GM20000 (cell line): ENCODE measurements around the gene PDZRN4.

Experiments used
- DNase-seq: peaks from one replicate; pipeline ENCODE4 v3.0.0; 2012; ENCODE audit warnings: low spot score
- TF ChIP-seq, protein P1 (sequence below): IDR thresholded peaks from 2 replicates; pipeline ENCODE4 v1.5.1; 2012; ENCODE audit warnings: mild to moderate bottlenecking, control low read depth; ENCODE audit errors: extremely low read depth, missing control alignments

Gene PDZRN4

DNA sequence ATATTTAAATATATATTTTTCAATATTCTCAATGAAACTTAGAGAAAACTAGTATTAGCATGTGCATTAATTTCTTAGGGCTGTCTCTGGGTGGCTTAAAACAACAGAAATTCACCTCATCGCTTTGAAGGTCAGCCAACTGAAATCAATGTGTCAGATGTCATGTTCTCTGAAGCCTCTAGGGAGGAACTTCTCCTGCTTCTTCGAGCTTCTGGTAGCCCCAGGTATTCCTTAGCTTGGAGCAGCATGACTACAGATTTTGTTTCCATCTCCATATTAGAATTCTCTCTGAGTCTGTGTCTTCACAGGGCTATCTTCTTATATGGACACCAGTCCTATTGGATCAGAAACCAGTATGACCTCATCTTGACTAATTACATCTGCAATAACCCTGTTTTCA, 221.5 kb downstream of the PDZRN4 start:
- TF ChIP-seq, protein P1, sequence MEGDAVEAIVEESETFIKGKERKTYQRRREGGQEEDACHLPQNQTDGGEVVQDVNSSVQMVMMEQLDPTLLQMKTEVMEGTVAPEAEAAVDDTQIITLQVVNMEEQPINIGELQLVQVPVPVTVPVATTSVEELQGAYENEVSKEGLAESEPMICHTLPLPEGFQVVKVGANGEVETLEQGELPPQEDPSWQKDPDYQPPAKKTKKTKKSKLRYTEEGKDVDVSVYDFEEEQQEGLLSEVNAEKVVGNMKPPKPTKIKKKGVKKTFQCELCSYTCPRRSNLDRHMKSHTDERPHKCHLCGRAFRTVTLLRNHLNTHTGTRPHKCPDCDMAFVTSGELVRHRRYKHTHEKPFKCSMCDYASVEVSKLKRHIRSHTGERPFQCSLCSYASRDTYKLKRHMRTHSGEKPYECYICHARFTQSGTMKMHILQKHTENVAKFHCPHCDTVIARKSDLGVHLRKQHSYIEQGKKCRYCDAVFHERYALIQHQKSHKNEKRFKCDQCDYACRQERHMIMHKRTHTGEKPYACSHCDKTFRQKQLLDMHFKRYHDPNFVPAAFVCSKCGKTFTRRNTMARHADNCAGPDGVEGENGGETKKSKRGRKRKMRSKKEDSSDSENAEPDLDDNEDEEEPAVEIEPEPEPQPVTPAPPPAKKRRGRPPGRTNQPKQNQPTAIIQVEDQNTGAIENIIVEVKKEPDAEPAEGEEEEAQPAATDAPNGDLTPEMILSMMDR: no peak
- no peak for DNase-seq

DNA sequence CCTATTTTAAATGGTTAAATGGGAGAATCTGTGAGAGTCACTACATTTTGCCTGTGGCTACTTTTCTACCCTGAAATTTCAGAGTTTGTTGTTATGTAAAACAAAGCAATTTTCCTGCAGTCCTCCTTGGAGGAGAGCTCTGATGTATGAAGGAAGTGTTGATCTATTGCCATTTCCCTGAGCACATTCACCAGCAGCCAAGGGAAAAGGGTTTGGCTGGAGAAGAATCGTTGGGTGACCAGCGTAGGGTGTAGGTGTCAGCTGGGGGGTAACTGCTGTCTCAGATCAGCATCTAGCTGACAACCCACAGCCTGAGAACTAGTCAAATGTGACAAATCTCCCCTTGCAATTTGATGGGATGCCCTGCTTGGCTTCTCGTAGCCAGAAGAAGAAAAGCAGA, 230.5 kb downstream of the PDZRN4 start:
- no peak for DNase-seq
- TF ChIP-seq, protein P1: no peak

DNA sequence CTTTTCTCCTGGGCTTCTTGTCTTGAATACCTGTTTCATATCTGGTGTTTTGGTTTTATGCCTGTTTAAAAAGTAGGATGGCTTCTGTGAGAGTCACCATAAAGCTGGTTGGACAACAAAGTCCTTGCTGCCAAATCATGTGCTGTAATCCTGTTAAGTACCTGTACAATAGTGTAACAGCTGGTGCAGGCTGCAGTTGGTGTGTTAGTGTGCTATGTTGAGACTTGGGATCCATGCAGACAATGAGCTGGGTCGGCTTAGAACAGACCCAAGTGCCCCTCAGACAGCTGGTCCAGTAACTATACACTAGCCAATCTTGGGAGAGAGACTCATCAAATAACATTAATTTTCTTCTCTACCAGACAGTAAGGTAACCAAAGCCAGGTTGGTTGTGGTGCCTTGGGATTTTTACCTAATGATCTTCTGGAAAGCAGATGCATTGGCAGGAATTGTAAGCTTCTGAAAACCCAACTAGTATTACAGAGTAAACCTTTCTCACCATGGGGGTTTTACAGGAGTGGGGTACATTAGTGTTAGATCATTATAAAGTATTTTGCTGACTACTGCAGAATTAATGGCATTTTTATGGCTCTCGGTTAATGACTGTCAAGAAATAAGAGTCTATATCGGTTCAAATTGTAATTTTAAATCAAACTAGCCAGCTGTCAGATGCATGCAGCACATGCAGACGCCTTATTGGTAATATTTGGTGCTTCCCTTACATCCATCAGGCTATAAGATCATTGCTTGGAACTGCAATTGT, 231.2 kb downstream of the PDZRN4 start:
- DNase-seq: no peak
- TF ChIP-seq, protein P1: no peak

DNA sequence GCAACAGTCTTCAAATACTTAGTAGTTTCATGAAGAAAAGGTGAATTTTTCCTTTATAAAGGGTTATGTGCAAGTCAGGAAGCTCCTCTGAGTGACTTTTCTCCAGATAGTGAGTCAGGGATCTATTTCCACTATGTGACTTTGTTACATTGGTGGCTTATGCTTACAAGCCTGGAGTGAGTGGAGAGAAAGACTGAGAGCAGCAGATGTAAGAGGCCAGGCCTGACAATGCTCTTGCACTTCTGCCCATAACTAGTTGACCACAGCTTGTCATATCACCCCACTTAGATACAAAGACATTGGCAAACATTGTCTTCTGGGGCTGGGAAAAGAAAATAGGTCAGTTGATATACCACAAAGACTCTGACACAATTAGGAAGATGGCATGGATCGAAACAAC, 236.5 kb downstream of the PDZRN4 start:
- TF ChIP-seq, protein P1: no peak
- DNase-seq: no peak

DNA sequence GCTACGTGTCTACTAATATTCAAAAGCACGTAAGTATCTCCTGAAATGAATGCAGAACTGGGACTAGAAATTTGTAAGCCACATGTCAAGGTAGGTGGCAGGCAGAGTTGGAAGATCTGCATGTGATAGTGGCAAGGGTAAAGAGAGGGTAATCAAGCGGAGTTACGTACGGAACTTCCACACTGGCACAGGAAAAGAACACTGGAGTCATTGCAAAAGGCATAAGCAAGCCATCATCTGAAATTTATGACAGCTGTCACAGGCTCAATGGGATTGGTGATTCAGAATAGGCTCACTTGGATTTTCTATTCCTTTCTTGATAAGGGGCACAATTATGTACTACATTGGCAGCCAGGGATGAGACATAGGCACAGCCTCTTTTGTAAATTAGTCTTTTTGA, 245.3 kb downstream of the PDZRN4 start:
- DNase-seq: no peak
- TF ChIP-seq, protein P1: no peak

DNA sequence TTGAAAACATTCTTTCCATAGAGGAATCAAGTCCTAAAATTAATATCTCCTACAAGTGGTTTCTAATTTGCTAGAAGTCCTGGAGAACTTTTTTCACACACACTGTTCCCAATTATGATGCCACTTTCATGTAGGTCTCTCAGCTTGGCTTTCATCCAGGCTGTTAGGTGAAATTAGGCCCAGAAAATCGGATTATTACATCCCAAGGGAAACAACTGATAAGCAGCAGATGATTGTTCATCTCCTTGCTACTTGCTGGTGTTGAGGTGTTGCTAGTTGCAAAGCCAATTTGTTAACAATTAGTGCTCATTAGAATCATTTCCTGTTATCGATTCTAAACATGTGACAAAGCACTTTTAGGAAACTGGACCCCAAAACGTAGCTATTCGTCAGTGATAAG, 248.0 kb downstream of the PDZRN4 start:
- no peak for DNase-seq
- TF ChIP-seq, protein P1: no peak

DNA sequence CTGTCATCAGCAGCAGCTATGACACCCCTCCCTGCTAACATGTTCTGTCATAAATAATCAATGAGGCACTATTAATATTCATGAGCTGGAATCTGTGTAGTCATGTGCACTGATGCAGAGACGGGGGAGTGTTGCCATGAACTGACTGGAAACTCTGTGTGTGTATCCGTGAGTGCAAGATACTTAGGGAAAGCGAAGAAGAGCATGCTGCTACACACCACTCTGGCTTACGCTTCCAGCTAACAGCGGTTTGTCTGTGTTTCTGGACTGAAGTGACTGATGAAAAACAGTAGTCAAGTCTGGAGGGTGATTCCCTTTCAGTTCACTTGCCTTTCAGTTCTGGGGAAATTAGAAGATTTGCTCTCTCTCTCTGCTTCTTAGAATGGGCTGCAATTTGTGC, 249.4 kb downstream of the PDZRN4 start:
- DNase-seq: no peak
- TF ChIP-seq, protein P1: no peak
